ENCODE measurements around the gene PLA2G12B. TPM values are rescaled to one million over a fixed set of nuclear protein-coding genes. Genes with fewer than 3 reads are reported as not detected.
"Not testable (repeated sequence)": the region's sequence is repeated elsewhere in the genome, so short reads cannot be mapped to it uniquely, and the experiment has no call there.

The PLA2G12B gene
- total RNA-seq, 1 donor from 2014 or later = not detected

- no peaks in the 10 kb centered on the region for H3K4me1 ChIP-seq
- H3K4me3 ChIP-seq = no peak overlapping the region
- H3K27ac ChIP-seq = no peak overlapping the region
- TF ChIP-seq CTCF (IDR thresholded peaks at IDR 0.05) (no peak), POLR2AphosphoS5 (IDR thresholded peaks at IDR 0.05; ENCODE audit: insufficient read depth in 1 of 2, low read depth in 1 of 2) (no peak), POLR2A (IDR thresholded peaks at IDR 0.05) (no peak)
- no peak for DNase-seq (ENCODE audit: extremely low spot score in 2 of 2)
- intact Hi-C loops (cut with DNase I) = no loop called here
- H3K9me3 ChIP-seq = no peaks in the 10 kb centered on the region
- H3K27me3 ChIP-seq = no peaks in the 10 kb centered on the region
- H3K36me3 ChIP-seq = no peaks in the 10 kb centered on the region
Measured at GRCh38 chr10:72911758-72912157, 42.8 kb downstream of the PLA2G12B start.

GRCh38 chr10:72910705-72911104, 43.9 kb downstream of the PLA2G12B start:
- DNase-seq (ENCODE audit: extremely low spot score in 2 of 2) = no peak
- Histone ChIP-seq H3K27ac (no peak overlapping the region), H3K4me3 (no peak overlapping the region), H3K36me3 (no peaks in the 10 kb centered on the region), H3K27me3 (no peaks in the 10 kb centered on the region), H3K4me1 (no peaks in the 10 kb centered on the region), H3K9me3 (no peaks in the 10 kb centered on the region)
- TF ChIP-seq CTCF (IDR thresholded peaks at IDR 0.05) (no peak), POLR2AphosphoS5 (IDR thresholded peaks at IDR 0.05; ENCODE audit: insufficient read depth in 1 of 2, low read depth in 1 of 2) (no peak), POLR2A (IDR thresholded peaks at IDR 0.05) (no peak)
- intact Hi-C loops (cut with DNase I) = no loop called here

- intact Hi-C loops (cut with DNase I) = no loop called here
- Histone ChIP-seq H3K27ac (no peak overlapping the region), H3K27me3 (no peaks in the 10 kb centered on the region), H3K4me3 (no peak overlapping the region), H3K9me3 (no peaks in the 10 kb centered on the region), H3K4me1 (no peaks in the 10 kb centered on the region), H3K36me3 (no peaks in the 10 kb centered on the region)
- TF ChIP-seq POLR2AphosphoS5 (IDR thresholded peaks at IDR 0.05; ENCODE audit: insufficient read depth in 1 of 2, low read depth in 1 of 2) = no peak
- TF ChIP-seq POLR2A (IDR thresholded peaks at IDR 0.05) = no peak
- TF ChIP-seq CTCF (IDR thresholded peaks at IDR 0.05) = no peak
- no peak for DNase-seq (ENCODE audit: extremely low spot score in 2 of 2)
Measured at GRCh38 chr10:72906446-72906845, 48.2 kb downstream of the PLA2G12B start.

- intact Hi-C loops (cut with DNase I) = no loop called here
- TF ChIP-seq CTCF (IDR thresholded peaks at IDR 0.05) = no peak
Measured at GRCh38 chr10:72904806-72905205, 49.8 kb downstream of the PLA2G12B start.

GRCh38 chr10:72903941-72904446, 50.6 kb downstream of the PLA2G12B start:
- H3K4me1 ChIP-seq; H3K27me3 ChIP-seq; H3K27ac ChIP-seq; H3K36me3 ChIP-seq; H3K9me3 ChIP-seq; intact Hi-C loops (cut with DNase I); DNase-seq (ENCODE audit: extremely low spot score in 2 of 2); H3K4me3 ChIP-seq: not testable (repeated sequence)

More at GRCh38 chr10:72904806-72905205, 49.8 kb downstream of the PLA2G12B start:
- Histone ChIP-seq H3K27me3 (no peaks in the 10 kb centered on the region), H3K4me3 (no peak overlapping the region), H3K9me3 (no peaks in the 10 kb centered on the region), H3K36me3 (no peaks in the 10 kb centered on the region), H3K4me1 (no peaks in the 10 kb centered on the region), H3K27ac (no peak overlapping the region)
- DNase-seq (ENCODE audit: extremely low spot score in 2 of 2) = no peak

GRCh38 chr10:72899545-72899944, 55.1 kb downstream of the PLA2G12B start:
- DNase-seq (ENCODE audit: extremely low spot score in 2 of 2) = no peak
- H3K27ac ChIP-seq = no peak overlapping the region
- no peaks in the 10 kb centered on the region for H3K27me3 ChIP-seq
- TF ChIP-seq CTCF (IDR thresholded peaks at IDR 0.05) (no peak), POLR2AphosphoS5 (IDR thresholded peaks at IDR 0.05; ENCODE audit: insufficient read depth in 1 of 2, low read depth in 1 of 2) (no peak), POLR2A (IDR thresholded peaks at IDR 0.05) (no peak)
- H3K4me3 ChIP-seq = no peak overlapping the region
- H3K4me1 ChIP-seq = no peaks in the 10 kb centered on the region
- no peaks in the 10 kb centered on the region for H3K9me3 ChIP-seq
- no peaks in the 10 kb centered on the region for H3K36me3 ChIP-seq
- intact Hi-C loops (cut with DNase I) = no loop called here
